GM21528 (cell line): ENCODE measurements around the gene SLC16A5.

Experiments
- ATAC-seq: cut with Tn5 transposase; IDR thresholded peaks from one replicate; pipeline ENCODE4 v1.9.1; 2021; ENCODE audit warnings: mild to moderate bottlenecking, moderate library complexity; ENCODE audit not compliant: unreplicated experiment, low FRiP score

SLC16A5 gene

DNA sequence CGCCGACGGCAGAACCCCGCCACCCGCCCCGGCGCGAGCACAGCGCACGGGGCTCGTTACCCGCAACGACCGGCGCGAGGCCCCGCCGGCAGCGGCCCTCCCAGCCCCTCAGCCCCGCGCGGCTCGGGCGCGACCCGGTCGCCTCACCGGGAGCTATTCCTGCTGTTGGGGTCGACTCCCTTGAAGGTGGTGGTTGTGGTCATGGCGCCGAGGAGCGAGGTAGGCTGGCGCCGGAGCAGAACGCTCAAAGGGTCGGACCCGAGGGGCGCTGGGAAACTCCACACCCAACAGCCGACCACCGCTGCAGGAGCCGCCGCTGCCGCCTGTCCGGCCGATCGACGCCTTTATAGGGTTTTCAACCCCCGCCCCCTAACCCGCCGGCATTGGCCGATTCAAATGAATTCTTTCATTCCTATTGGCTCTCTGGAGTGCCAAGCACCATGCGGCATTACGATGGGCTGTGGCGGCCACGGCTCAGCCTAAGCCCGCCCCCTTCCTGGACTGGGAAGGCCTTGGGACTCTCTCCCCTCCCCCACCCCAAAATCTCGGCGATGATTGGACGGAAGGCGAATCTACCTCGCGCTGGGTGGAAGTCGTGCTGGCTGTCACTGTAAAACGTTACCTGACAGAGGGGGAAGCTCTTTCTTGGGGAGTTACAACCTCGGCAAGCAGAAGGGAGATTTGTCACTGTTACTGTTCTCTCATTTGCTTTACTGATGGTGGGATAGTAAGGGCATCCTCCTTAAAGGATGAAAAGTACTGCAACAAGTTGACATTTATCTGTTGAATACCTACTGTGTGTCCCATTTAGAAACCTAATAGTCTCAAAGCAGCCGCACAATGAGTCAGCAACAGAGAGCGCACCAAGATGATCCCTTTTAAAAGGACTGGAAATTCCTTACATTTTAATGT, 66.7 kb downstream of the SLC16A5 start, which contains the start of gene JPT1:
JPT1 (minus strand) TSS at position 318 of the 912 bp plus-strand sequence; CDS start at position 203, 115 bp downstream.
- ATAC-seq, result peak; percentile 96

DNA sequence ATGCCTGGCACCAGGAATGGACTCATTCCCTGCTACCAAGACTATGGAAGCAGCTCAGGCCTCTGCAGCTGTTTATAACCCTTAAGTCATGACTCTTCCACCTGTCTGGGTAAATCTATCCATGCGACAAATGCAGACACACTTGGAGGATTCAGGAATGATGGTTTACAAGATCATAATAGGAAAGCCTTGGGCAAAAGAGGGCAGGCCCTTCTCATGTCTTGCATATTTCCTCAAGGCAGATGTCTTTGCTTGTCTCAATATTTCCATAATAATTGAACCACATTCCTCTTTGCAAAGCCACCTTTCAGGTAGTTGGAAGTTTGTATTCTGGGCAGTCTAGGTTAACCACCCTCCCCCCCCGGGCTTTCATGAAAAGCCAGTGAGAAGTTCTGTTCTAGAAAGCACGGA, 67.4 kb downstream of the SLC16A5 start:
- no peak for ATAC-seq
